Naive B cell (primary cell): ENCODE results near the gene SVOP. TPM values are rescaled to one million over a fixed set of nuclear protein-coding genes. Genes with fewer than 3 reads are reported as not detected.

Experiments
- ATAC-seq, 2 donors: fragments of 150-1000 bp; cut with Tn5 transposase; 2 replicates each; pipeline ENCODE4 v1.10.0; 2021; ENCODE audit warnings: low read depth in 2 of 2, mild to moderate bottlenecking in 2 of 2, moderate library complexity in 2 of 2
- DNase-seq: peaks from one replicate; pipeline ENCODE4 v3.0.0; 2022
- H3K27ac Mint-ChIP-seq, 6 donors: one replicate each; pipeline ENCODE4 v1.8.0; 2020 to 2022; ENCODE audit warnings: mild to moderate bottlenecking in 6 of 6, mixed read lengths in 6 of 6, moderate library complexity in 5 of 6, inconsistent platforms in 2 of 6
- H3K27me3 Mint-ChIP-seq, 3 donors: one replicate each; pipeline ENCODE4 v1.8.0; 2021 to 2022; ENCODE audit warnings: mixed read lengths in 3 of 3, mild to moderate bottlenecking in 1 of 3
- H3K36me3 Mint-ChIP-seq, 2 donors: one replicate each; pipeline ENCODE4 v1.8.0; 2020 to 2022; ENCODE audit warnings: mixed read lengths in 2 of 2, inconsistent platforms in 1 of 2, mild to moderate bottlenecking in 1 of 2
- H3K4me1 Mint-ChIP-seq, 3 donors: one replicate each; pipeline ENCODE4 v1.8.0; 2020 to 2022; ENCODE audit warnings: mixed read lengths in 3 of 3, inconsistent platforms in 1 of 3, mild to moderate bottlenecking in 1 of 3, moderate library complexity in 1 of 3
- H3K4me3 Mint-ChIP-seq, 8 donors: one replicate each; pipeline ENCODE4 v1.8.0; 2020 to 2022; ENCODE audit warnings: mild to moderate bottlenecking in 8 of 8, mixed read lengths in 8 of 8, moderate library complexity in 8 of 8, inconsistent platforms in 2 of 8
- H3K9me3 Mint-ChIP-seq, 7 donors: one replicate each; pipeline ENCODE4 v1.8.0; 2020 to 2022; ENCODE audit warnings: mixed read lengths in 7 of 7, mild to moderate bottlenecking in 5 of 7, inconsistent platforms in 2 of 7, moderate library complexity in 1 of 7
- polyA plus RNA-seq, 6 donors: library from polyadenylated mRNA; unstranded; fragments of 300-500 nt; fragmentation: Illumina TruSeq; gene quantifications; one replicate each; pipeline ENCODE4 v1.2.3, GENCODE V29; 2021; ENCODE audit warnings: low read depth in 6 of 6

Gene SVOP
- polyA plus RNA-seq, 6 donors from 2014 or later = not detected

DNA sequence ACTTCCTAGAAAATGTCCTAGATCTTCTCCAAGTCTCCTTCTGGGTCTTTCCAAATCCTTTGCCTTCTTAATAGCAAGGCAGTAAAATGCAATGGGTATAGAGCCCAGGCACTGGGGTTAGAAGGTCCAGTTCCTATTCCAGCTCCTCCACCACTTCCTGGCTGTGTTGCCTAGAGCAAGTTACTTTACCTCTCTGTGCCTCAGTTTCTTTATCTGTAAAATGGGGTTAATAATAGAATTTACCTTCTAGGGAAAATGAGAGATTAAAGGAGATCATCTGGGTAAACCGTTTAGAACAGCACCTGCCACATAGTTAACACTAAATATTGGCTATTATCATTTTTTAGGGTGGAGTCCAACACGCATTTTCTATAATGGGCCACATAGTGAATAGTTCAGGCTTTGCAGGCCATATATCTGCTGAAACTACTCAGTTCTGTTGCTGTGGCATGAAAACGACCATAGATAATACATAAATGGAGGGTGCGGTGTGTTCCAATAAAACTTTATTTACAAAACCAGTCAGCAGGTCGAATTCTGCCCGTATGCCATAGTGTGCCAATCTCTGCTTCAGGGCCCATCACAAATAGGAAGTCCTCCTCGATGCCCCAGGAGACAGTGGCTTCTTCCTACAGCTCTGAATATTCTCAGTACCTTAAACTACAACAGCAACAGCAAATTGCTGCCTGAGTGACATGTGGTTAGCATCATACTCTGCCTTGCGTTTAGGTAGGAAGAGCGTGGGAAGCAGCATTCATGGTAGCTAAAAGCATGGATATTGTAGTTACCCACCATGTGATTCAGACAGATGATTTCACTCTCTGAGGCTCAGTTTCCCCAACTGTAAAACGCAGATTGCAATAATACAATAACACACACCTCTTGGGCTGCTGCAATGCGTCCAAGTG, 60.9 kb downstream of the SVOP start:
- no peak overlapping the region for H3K4me3 Mint-ChIP-seq
- ATAC-seq = no peak
- no peaks in the 10 kb centered on the region for H3K36me3 Mint-ChIP-seq
- no peaks in the 10 kb centered on the region for H3K4me1 Mint-ChIP-seq
- H3K27ac Mint-ChIP-seq = no peak overlapping the region
- H3K27me3 Mint-ChIP-seq = peaks cover 10 to 16% (median 15%) of the 10 kb centered on the region in 3 donors
- DNase-seq = no peak
- H3K9me3 Mint-ChIP-seq = no peaks in the 10 kb centered on the region

DNA sequence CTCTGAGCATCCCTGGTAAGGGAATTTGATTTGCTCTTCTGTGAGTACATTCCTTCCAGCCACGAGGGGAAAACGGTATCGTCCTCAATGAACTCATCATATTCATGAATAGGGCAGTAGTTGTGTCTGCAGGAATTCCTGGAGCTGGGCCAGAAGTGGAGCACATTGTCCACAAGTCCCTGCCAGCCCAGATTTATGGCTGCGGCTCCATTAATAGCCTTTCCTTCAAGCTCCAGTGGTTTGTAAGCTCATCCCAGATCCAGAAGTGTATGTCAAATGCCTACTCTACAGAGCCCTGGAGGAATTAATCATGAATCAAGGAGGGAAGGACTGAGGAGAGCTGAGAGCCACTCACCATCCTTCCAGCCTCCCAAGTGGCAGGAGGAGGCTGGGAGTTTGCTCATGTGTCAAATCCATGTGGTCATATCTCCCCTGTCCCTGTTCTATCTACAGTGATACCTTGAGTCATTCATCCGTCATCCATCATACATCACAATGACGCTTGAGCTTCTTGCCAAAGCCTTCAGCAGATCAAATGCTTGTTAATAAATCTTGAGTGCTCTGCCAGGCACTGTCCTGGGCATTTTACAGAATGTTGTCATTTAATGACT, 65.5 kb downstream of the SVOP start:
- Mint-ChIP-seq H3K36me3 (no peaks in the 10 kb centered on the region), H3K4me1 (peaks cover 0 to 8% (median 0%) of the 10 kb centered on the region in 3 donors), H3K27me3 (peaks cover 10 to 19% (median 11%) of the 10 kb centered on the region in 3 donors), H3K9me3 (no peaks in the 10 kb centered on the region), H3K27ac (no peak overlapping the region), H3K4me3 (no peak overlapping the region)
- no peak for ATAC-seq
- no peak for DNase-seq

DNA sequence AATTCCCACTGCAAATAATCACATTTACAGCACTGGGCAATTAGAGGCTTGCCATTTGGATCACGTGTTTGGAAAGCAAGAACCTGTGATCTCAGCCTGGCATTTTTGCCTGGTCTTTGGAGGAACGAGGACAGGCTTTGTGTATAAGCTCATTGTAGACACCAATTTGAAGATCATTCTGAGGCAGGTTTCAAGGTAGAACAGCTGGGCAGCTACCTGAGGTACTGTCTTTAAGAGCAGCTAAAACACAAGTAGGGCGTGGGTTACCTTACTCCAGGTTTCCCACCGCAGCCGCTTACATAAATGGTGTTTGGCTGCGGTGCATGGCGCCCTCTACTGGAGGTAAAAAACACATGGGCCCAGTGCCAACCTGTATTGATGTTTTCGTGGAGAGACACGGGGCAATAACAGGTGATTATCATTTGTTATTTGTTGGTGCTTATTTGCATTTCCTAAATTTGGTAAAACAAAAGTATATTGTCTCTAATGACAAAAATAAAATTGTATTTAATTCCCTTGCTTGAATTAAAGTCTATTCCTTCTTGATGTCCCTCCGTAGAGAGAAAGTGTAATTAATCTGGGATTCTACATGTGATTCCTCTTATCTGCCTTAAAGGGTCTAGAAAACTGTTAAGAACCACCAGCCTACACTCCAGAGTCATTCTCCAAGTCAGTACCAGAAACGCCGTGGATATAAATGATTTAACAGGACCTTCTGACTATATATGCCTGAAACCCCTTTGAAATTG, 69.7 kb downstream of the SVOP start:
- Mint-ChIP-seq H3K27me3 (peaks cover 8 to 12% (median 12%) of the 10 kb centered on the region in 3 donors), H3K9me3 (peaks cover 0 to 8% (median 4%) of the 10 kb centered on the region in 7 donors), H3K36me3 (peaks cover 0 to 9% of the 10 kb centered on the region in 2 donors), H3K27ac (peak overlapping the region in 1 of 6 donors; percentile 42), H3K4me3 (no peak overlapping the region), H3K4me1 (peaks cover 4 to 15% (median 4%) of the 10 kb centered on the region in 3 donors)
- peak; percentile 56 for DNase-seq
- ATAC-seq = peak; percentile 90 to 94

DNA sequence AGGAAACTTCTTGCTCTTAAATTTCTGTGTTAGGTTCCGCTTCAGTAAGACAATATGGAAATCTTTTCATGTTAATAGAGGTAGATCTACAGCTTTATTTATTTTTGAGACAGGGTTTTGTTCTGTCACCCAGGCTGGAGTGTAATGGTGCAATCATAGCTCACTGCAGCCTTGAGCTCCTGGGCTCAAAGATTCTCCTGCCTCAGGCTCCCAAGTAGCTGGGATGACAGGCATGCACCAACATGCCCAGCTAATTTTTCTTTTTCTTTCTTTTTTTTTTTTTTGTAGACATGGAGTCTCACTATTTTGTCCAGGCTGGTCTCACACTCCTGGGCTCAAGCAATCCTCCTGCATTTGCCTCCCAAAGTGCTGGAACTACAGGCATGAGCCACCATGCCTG, 70.9 kb downstream of the SVOP start:
- Mint-ChIP-seq H3K4me3 (no peak overlapping the region), H3K9me3 (peaks cover 0 to 8% (median 4%) of the 10 kb centered on the region in 7 donors), H3K4me1 (peaks cover 4 to 15% (median 4%) of the 10 kb centered on the region in 3 donors), H3K36me3 (peaks cover 0 to 9% of the 10 kb centered on the region in 2 donors), H3K27ac (peak overlapping the region in 1 of 6 donors; percentile 3), H3K27me3 (peaks cover 5 to 18% (median 12%) of the 10 kb centered on the region in 3 donors)
- DNase-seq (no peak), ATAC-seq (no peak)

DNA sequence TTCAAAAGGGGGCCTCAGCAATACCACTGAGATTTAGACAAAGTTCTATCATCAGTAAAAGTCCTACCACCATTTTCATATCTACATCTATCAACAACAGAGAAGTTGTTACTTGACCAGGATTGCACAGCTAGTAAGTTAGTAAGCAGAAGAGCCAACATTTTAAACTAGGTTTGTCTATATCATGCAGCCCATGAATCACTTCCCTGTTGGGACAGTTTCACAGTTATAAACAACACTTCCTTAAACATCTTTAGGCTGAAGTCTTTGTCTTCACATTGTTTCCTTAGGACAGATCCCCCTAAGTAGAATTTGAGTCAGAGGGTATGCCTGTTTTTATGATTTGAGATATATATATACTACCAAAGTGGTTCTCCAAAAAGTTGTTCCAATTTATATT, 72.5 kb downstream of the SVOP start:
- DNase-seq (no peak), ATAC-seq (no peak)
- Mint-ChIP-seq H3K9me3 (peaks cover 0 to 8% (median 4%) of the 10 kb centered on the region in 7 donors), H3K36me3 (peaks cover 0 to 9% of the 10 kb centered on the region in 2 donors), H3K27ac (no peak overlapping the region), H3K4me1 (peaks cover 4 to 15% (median 4%) of the 10 kb centered on the region in 3 donors), H3K27me3 (peaks cover 4 to 27% (median 21%) of the 10 kb centered on the region in 3 donors), H3K4me3 (no peak overlapping the region)

DNA sequence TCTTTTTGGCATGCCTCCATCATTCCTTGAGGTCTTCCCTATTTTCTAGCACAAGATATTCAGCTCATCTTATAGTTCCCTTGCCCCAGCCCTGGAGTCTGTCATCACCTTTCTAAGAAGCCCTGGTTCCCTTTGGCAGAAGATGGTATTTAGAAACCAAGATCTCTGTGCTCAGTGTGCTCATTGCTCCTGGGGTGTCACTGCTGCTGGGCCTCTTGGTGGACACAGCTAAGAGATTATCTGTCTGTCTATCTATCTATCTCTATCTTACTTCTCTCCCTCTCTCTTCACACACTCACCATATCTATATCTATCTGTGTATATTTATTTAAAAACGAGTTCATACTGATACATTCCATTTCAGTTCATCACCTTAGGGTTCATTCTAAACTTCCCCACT, 73.8 kb downstream of the SVOP start:
- Mint-ChIP-seq H3K4me3 (no peak overlapping the region), H3K27me3 (peaks cover 0 to 32% (median 21%) of the 10 kb centered on the region in 3 donors), H3K27ac (no peak overlapping the region), H3K4me1 (peaks cover 4 to 15% (median 4%) of the 10 kb centered on the region in 3 donors), H3K36me3 (peaks cover 0 to 9% of the 10 kb centered on the region in 2 donors), H3K9me3 (peaks cover 0 to 8% (median 4%) of the 10 kb centered on the region in 7 donors)
- DNase-seq (no peak), ATAC-seq (no peak)

DNA sequence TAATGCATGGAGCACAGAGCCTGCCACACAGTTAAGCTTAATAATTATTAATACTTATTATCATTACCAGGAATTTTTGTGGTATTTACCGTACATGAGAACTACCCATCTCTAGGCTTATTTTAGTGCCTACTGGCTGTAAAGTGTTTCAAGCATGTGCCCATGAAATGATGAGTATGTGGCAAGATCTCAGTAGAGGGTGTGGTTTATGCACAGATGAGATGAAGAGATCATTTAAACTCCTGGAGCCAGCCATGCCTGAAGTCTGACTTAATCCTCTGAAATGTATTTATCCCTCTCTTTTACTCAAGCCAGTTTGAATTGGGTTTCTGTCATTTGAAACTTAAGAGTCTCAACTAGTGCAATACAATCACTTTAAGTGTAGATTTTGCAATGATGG, 80.7 kb downstream of the SVOP start:
- ATAC-seq = no peak
- Mint-ChIP-seq H3K27me3 (peaks cover 0 to 26% (median 20%) of the 10 kb centered on the region in 3 donors), H3K4me1 (peaks cover 0 to 4% (median 0%) of the 10 kb centered on the region in 3 donors)

DNA sequence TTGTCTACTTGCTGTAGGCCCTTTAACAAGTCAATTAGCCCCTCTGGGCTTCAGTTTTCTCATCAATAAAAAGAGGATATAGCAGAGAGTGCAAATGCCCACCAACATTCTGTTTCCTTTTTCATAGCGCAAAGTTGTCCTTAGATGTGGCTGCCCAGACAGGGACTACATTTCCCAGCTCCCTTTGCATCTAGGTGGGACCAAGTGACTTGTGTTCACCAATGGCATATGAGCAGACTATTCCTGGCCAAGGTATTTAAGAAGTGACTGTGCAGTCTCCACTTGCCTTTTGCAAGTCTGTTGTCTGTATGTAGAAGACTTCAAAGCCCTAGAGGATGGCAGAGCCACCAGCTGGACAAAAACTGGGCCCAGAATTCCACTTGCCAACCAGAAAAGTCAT, 81.3 kb downstream of the SVOP start:
- Mint-ChIP-seq H3K36me3 (no peaks in the 10 kb centered on the region), H3K27ac (peak overlapping the region in 1 of 6 donors; percentile 66), H3K4me1 (peaks cover 0 to 4% (median 0%) of the 10 kb centered on the region in 3 donors), H3K4me3 (no peak overlapping the region), H3K9me3 (peaks cover 0 to 2% (median 0%) of the 10 kb centered on the region in 7 donors), H3K27me3 (peaks cover 0 to 27% (median 20%) of the 10 kb centered on the region in 3 donors)
- DNase-seq (peak; percentile 9), ATAC-seq (peak; percentile 85 to 92)

More for the DNA sequence above, 80.7 kb downstream of the SVOP start:
- H3K36me3 Mint-ChIP-seq = no peaks in the 10 kb centered on the region
- no peak overlapping the region for H3K27ac Mint-ChIP-seq
- peaks cover 0 to 2% (median 0%) of the 10 kb centered on the region in 7 donors for H3K9me3 Mint-ChIP-seq
- no peak overlapping the region for H3K4me3 Mint-ChIP-seq
- no peak for DNase-seq

DNA sequence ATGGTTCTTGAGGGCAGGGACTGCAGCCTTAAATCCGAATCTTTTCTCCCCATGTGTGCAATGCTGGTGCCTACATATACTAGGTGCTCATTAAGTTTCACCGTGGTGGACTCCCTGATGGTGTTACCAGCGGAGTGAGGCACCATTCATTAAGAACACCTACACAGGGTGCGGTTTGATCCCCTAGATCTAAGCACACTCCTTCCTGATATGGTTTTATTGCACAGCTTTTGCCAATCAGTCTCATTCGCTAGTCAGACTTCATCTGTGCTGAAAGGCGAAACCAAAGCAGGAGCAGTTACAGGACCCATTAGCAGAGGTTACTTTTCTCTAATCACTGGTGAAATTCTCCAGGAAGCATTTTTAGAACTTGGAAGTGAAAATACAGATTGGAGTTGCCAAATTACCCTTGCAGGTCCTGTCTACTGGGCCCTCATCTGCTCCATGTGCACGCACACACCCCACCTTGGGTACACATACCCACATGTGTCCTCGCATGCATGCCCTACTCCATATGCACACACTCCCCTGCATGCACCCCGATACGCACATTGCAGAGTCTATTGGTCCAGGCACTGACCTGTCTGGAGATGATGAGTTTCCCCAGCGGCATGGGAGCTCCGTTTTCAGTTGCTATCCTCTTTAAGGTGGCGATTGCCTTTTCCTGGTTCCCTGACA, 82.5 kb downstream of the SVOP start:
- Mint-ChIP-seq H3K9me3 (peaks cover 0 to 2% (median 0%) of the 10 kb centered on the region in 7 donors), H3K27me3 (peaks cover 0 to 27% (median 20%) of the 10 kb centered on the region in 3 donors), H3K36me3 (no peaks in the 10 kb centered on the region), H3K27ac (no peak overlapping the region), H3K4me3 (no peak overlapping the region), H3K4me1 (peaks cover 0 to 4% (median 0%) of the 10 kb centered on the region in 3 donors)
- ATAC-seq (no peak), DNase-seq (no peak)

DNA sequence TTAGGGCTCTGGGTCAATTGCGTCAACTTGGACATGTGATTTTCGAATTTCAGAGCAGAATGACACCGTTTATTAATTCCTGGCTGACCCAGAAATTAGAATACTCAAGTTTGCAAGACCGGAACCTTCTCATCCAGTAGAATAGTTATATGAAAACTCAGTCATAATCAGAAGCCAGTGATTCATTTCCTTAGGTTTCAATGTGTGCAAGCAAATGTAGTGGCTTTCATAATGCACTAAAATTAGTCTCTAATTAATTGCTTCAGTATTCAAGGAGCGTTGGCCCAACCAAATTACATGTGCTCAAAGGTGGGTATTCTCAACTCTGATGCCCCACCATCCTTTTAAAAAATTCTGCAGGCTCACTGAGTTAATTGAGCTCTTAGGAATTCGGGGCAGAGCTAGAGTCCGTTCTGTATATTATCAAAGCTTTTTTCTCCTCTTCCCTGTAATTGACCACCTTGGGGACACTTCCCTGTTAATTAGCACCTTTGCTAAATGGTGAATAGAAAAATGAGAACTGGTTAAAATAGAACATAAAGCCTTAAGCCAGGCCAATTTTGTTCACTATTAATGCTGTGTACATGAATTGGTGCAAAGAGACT, 85.6 kb downstream of the SVOP start:
- ATAC-seq (no peak), DNase-seq (no peak)
- no peak overlapping the region for H3K27ac Mint-ChIP-seq
- peaks cover 0 to 20% (median 17%) of the 10 kb centered on the region in 3 donors for H3K27me3 Mint-ChIP-seq
- H3K4me3 Mint-ChIP-seq = no peak overlapping the region
- no peaks in the 10 kb centered on the region for H3K36me3 Mint-ChIP-seq
- peaks cover 3 to 12% (median 6%) of the 10 kb centered on the region in 3 donors for H3K4me1 Mint-ChIP-seq
- H3K9me3 Mint-ChIP-seq = no peaks in the 10 kb centered on the region

DNA sequence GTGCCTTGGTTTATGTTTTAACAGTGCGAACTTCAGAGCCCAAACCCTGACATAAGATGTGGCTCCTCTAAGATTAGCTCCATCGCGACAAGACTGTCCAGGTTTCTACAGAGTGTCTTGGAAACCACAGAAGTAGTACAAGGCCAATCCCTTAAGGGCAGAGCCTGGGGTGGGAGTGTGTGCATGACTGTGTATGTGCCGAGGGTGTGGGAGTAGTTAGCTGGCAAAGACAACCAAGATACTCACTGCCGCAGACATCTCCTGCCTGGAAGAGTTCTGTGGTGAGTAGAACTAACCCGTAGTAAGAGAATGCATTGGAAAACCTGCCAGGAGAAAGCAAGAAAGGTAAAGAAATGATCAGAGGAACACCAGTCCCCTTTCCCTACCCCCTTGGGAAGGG, 86.9 kb downstream of the SVOP start:
- H3K9me3 Mint-ChIP-seq = no peaks in the 10 kb centered on the region
- peak overlapping the region in 1 of 6 donors; percentile 0 for H3K27ac Mint-ChIP-seq
- no peaks in the 10 kb centered on the region for H3K36me3 Mint-ChIP-seq

DNA sequence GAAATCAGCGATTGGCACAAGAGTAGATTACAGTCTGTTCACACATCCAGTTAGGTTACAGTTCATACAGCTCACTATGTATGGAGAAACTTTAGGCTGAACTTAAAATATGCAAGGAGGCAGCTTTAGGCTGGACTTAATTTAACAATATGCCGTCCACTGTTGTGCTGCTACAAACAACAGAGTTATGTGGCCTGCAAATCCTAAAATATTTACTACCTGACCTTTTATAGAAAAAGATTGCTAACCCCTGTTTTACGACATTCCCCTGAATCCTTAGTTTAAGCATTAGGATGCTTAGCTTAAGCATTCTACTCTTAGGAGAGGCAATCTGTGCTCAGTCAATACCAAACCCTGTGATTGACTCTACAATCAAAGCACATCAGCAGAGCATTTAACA, 90.1 kb downstream of the SVOP start:
- Mint-ChIP-seq H3K36me3 (no peaks in the 10 kb centered on the region), H3K9me3 (no peaks in the 10 kb centered on the region), H3K4me3 (peak overlapping the region in 1 of 8 donors; percentile 63), H3K27me3 (peaks cover 0 to 11% (median 9%) of the 10 kb centered on the region in 3 donors), H3K4me1 (peaks cover 12 to 18% (median 15%) of the 10 kb centered on the region in 3 donors), H3K27ac (no peak overlapping the region)
- no peak for DNase-seq
- ATAC-seq = no peak

More for the DNA sequence above, 86.9 kb downstream of the SVOP start:
- H3K4me3 Mint-ChIP-seq = no peak overlapping the region
- peaks cover 0 to 20% (median 17%) of the 10 kb centered on the region in 3 donors for H3K27me3 Mint-ChIP-seq
- ATAC-seq (no peak), DNase-seq (no peak)
- H3K4me1 Mint-ChIP-seq = peaks cover 11 to 18% (median 15%) of the 10 kb centered on the region in 3 donors
